SU-DHL-6 (cell line): ENCODE measurements around the gene CTDSPL.

Experiments
- H2AFZ ChIP-seq: fragments of 200-600 bp; sonication (generic); 2 replicates; pipeline ENCODE4 v1.6.1; 2014; ENCODE audit warnings: low read depth, mild to moderate bottlenecking, moderate library complexity, mixed read lengths, antibody characterized with exemption, low read length; ENCODE audit not compliant: severe bottlenecking
- H3F3A ChIP-seq: fragments of 200-600 bp; shearing (Covaris generic); 2 replicates; pipeline ENCODE4 v1.6.0; 2016; ENCODE audit warnings: antibody characterized with exemption, mild to moderate bottlenecking; ENCODE audit not compliant: insufficient read depth
- H3K27ac ChIP-seq: fragments of 200-600 bp; sonication (generic); 2 replicates; pipeline ENCODE4 v1.5.1; 2016; ENCODE audit warnings: low read depth, mild to moderate bottlenecking, low read length, moderate library complexity, mixed read lengths
- H3K27me3 ChIP-seq: fragments of 200-600 bp; sonication (generic), shearing (Covaris generic); 2 replicates; pipeline ENCODE4 v1.6.0; 2014; ENCODE audit warnings: mild to moderate bottlenecking, low read length
- H3K36me3 ChIP-seq: fragments of 200-600 bp; sonication (generic); 2 replicates; pipeline ENCODE4 v1.6.1; 2014; ENCODE audit warnings: mild to moderate bottlenecking, low read length, mixed read lengths
- H3K4me2 ChIP-seq: fragments of 300-600, 200-600 bp; shearing (Covaris generic), sonication (generic); 2 replicates; pipeline ENCODE4 v1.6.0; 2014; ENCODE audit warnings: low read length, low read depth, mild to moderate bottlenecking; ENCODE audit not compliant: poor library complexity, severe bottlenecking
- H3K4me3 ChIP-seq: fragments of 200-600 bp; sonication (generic); 2 replicates; pipeline ENCODE4 v1.5.1; 2014; ENCODE audit warnings: antibody characterized with exemption, low read length, mild to moderate bottlenecking, mixed read lengths; ENCODE audit not compliant: insufficient read depth, poor library complexity, severe bottlenecking
- H3K79me2 ChIP-seq: fragments of 200-600 bp; sonication (generic); 2 replicates; pipeline ENCODE4 v1.6.1; 2014; ENCODE audit warnings: mild to moderate bottlenecking, low read length, moderate library complexity; ENCODE audit not compliant: insufficient read depth
- H3K9ac ChIP-seq: fragments of 200-600 bp; sonication (generic); 2 replicates; pipeline ENCODE4 v1.7.0; 2014; ENCODE audit warnings: mild to moderate bottlenecking, low read length
- H3K9me2 ChIP-seq: fragments of 200-600 bp; sonication (generic); replicated peaks from 2 replicates; pipeline ENCODE4 v1.6.1; 2014; ENCODE audit warnings: low read length; ENCODE audit not compliant: insufficient read depth
- H3K9me3 ChIP-seq: fragments of 200-600 bp; sonication (generic); 2 replicates; pipeline ENCODE4 v1.6.1; 2014; ENCODE audit warnings: low read length, mixed read lengths; ENCODE audit not compliant: insufficient read depth
- H4K20me1 ChIP-seq: fragments of 200-600 bp; sonication (generic); 2 replicates; pipeline ENCODE4 v1.6.1; 2014; ENCODE audit warnings: low read depth, mild to moderate bottlenecking, antibody characterized with exemption, low read length, moderate library complexity, mixed read lengths
- CTCF ChIP-seq: fragments of 200-600 bp; sonication (generic); IDR thresholded peaks from one replicate; pipeline ENCODE4 v1.5.1; 2017; ENCODE audit warnings: antibody characterized with exemption, mild to moderate bottlenecking, low read length, moderate library complexity; ENCODE audit not compliant: insufficient read depth, poor library complexity, severe bottlenecking
- EZH2phosphoT487 ChIP-seq: fragments of 200-600 bp; sonication (generic), shearing (Covaris generic); conservative IDR thresholded peaks from 2 replicates; pipeline ENCODE4 v1.6.1; 2018; ENCODE audit warnings: mild to moderate bottlenecking, antibody characterized with exemption, low read length, moderate library complexity, mixed read lengths

Gene CTDSPL

GRCh38 chr3:37849146-37849923 lies 12.3 kb upstream of the CTDSPL start:
- Histone ChIP-seq H3K27me3 (no peaks in the 10 kb centered on the region), H3F3A (no peaks in the 10 kb centered on the region), H3K9ac (no peak overlapping the region), H3K9me2 (no peaks in the 10 kb centered on the region), H3K4me2 (no peak overlapping the region), H4K20me1 (no peaks in the 10 kb centered on the region), H3K36me3 (no peaks in the 10 kb centered on the region), H2AFZ (no peak overlapping the region), H3K4me3 (no peak overlapping the region), H3K27ac (no peak overlapping the region), H3K9me3 (no peaks in the 10 kb centered on the region), H3K79me2 (no peaks in the 10 kb centered on the region)
- TF ChIP-seq CTCF (no peak), EZH2phosphoT487 (no peak)

GRCh38 chr3:37852097-37852496 lies 9.6 kb upstream of the CTDSPL start:
- H3K27ac ChIP-seq = no peak overlapping the region
- no peak overlapping the region for H3K9ac ChIP-seq
- no peaks in the 10 kb centered on the region for H4K20me1 ChIP-seq
- no peaks in the 10 kb centered on the region for H3K9me3 ChIP-seq
- H3F3A ChIP-seq = no peaks in the 10 kb centered on the region
- no peaks in the 10 kb centered on the region for H3K36me3 ChIP-seq
- H2AFZ ChIP-seq = no peak overlapping the region
- H3K27me3 ChIP-seq = no peaks in the 10 kb centered on the region
- H3K9me2 ChIP-seq = no peaks in the 10 kb centered on the region
- no peak overlapping the region for H3K4me2 ChIP-seq
- no peaks in the 10 kb centered on the region for H3K79me2 ChIP-seq
- no peak for TF ChIP-seq CTCF
- no peak for TF ChIP-seq EZH2phosphoT487
- no peak overlapping the region for H3K4me3 ChIP-seq

GRCh38 chr3:37852771-37853170 lies 8.9 kb upstream of the CTDSPL start:
- no peak overlapping the region for H2AFZ ChIP-seq
- no peaks in the 10 kb centered on the region for H3K27me3 ChIP-seq
- no peaks in the 10 kb centered on the region for H4K20me1 ChIP-seq
- no peak overlapping the region for H3K9ac ChIP-seq
- no peaks in the 10 kb centered on the region for H3F3A ChIP-seq
- H3K9me3 ChIP-seq = no peaks in the 10 kb centered on the region
- no peak overlapping the region for H3K27ac ChIP-seq
- no peaks in the 10 kb centered on the region for H3K79me2 ChIP-seq
- no peak overlapping the region for H3K4me3 ChIP-seq
- no peaks in the 10 kb centered on the region for H3K9me2 ChIP-seq
- no peak overlapping the region for H3K4me2 ChIP-seq
- no peaks in the 10 kb centered on the region for H3K36me3 ChIP-seq
- TF ChIP-seq EZH2phosphoT487 (no peak), CTCF (no peak)
